Measurements from ENCODE around the gene MYO9A.

MYO9A gene

GRCh38 chr15:72141171-72142084, 23.5 kb upstream of the MYO9A start:
- CTCF ChIA-PET, result interaction anchor here (1.3 kb wide), 1 partner anchor 14 kb away, joined by 4 read pairs; no protein-coding TSS in a partner anchor
- POLR2A ChIA-PET, result interaction anchor here (0.6 kb wide), 1 partner anchor 673 kb away, joined by 3 read pairs; no protein-coding TSS in a partner anchor
- DNase-seq (ENCODE audit: low read depth, low spot score), result no peak
- no peak overlapping the region for H3K4me3 ChIP-seq (ENCODE audit: low read depth, low read length)
- TF ChIP-seq CTCF (IDR thresholded peaks at IDR 0.05; ENCODE audit: insufficient read depth, low read length, missing control alignments), result no peak

GRCh38 chr15:72140088-72140487, 22.1 kb upstream of the MYO9A start:
- no peak for DNase-seq (ENCODE audit: low read depth, low spot score)
- H3K4me3 ChIP-seq (ENCODE audit: low read depth, low read length), result no peak overlapping the region
- POLR2A ChIA-PET, result no interaction called here
- TF ChIP-seq CTCF (IDR thresholded peaks at IDR 0.05; ENCODE audit: insufficient read depth, low read length, missing control alignments), result no peak
- CTCF ChIA-PET, result interaction anchor here (1.9 kb wide), 2 partner anchors 16 to 396 kb away, joined by 7 to 12 read pairs; no protein-coding TSS in a partner anchor

- POLR2A ChIA-PET, result no interaction called here
- no peak for DNase-seq (ENCODE audit: low read depth, low spot score)
- CTCF ChIA-PET, result interaction anchor here (1.9 kb wide), 2 partner anchors 17 to 396 kb away, joined by 7 to 12 read pairs; no protein-coding TSS in a partner anchor
- H3K4me3 ChIP-seq (ENCODE audit: low read depth, low read length), result no peak overlapping the region
- TF ChIP-seq CTCF (IDR thresholded peaks at IDR 0.05; ENCODE audit: insufficient read depth, low read length, missing control alignments), result no peak
Measured at GRCh38 chr15:72139667-72140066, 21.7 kb upstream of the MYO9A start.

- no peak for TF ChIP-seq CTCF (IDR thresholded peaks at IDR 0.05; ENCODE audit: insufficient read depth, low read length, missing control alignments)
- DNase-seq (ENCODE audit: low read depth, low spot score), result no peak
- no peak overlapping the region for H3K4me3 ChIP-seq (ENCODE audit: low read depth, low read length)
- ChIA-PET CTCF (interaction anchor here (0.7 to 2.8 kb wide), 3 partner anchors 12 to 20 kb away, joined by 3 to 13 read pairs (median 3); no protein-coding TSS in a partner anchor), POLR2A (no interaction called here)
Measured at GRCh38 chr15:72136170-72137051, 18.5 kb upstream of the MYO9A start.

GRCh38 chr15:72135719-72136118, 17.8 kb upstream of the MYO9A start:
- no peak for TF ChIP-seq CTCF (IDR thresholded peaks at IDR 0.05; ENCODE audit: insufficient read depth, low read length, missing control alignments)
- POLR2A ChIA-PET, result no interaction called here
- CTCF ChIA-PET, result interaction anchor here (0.9 to 2.8 kb wide), 2 partner anchors 18 to 21 kb away, joined by 3 to 13 read pairs; no protein-coding TSS in a partner anchor
- no peak for DNase-seq (ENCODE audit: low read depth, low spot score)
- no peak overlapping the region for H3K4me3 ChIP-seq (ENCODE audit: low read depth, low read length)

Data from AG04449 (cell line).